H9 (cell line): ENCODE data around the gene RPL27A. TPM values are rescaled to one million over a fixed set of nuclear protein-coding genes. Genes with fewer than 3 reads are reported as not detected.

Source experiments
- DNase-seq: peaks from one replicate; pipeline ENCODE4 v3.0.0-alpha.2; 2017
- H2AFZ ChIP-seq: one replicate; pipeline ENCODE4 v1.6.1; 2013; ENCODE audit warnings: mild to moderate bottlenecking, low read length, control low read depth, moderate library complexity
- H2AK5ac ChIP-seq: 2 replicates; pipeline ENCODE4 v1.6.1; 2013; ENCODE audit warnings: low read length, control low read depth, mixed read lengths; ENCODE audit not compliant: insufficient read length
- H2BK120ac ChIP-seq: one replicate; pipeline ENCODE4 v1.6.1; 2013; ENCODE audit warnings: low read depth, mild to moderate bottlenecking, low read length, control low read depth, inconsistent platforms; ENCODE audit not compliant: poor library complexity, severe bottlenecking
- H2BK12ac ChIP-seq: 2 replicates; pipeline ENCODE4 v1.6.1; 2013; ENCODE audit warnings: low read length, control low read depth, mixed read lengths, low read depth; ENCODE audit not compliant: insufficient read length
- H2BK15ac ChIP-seq: 2 replicates; pipeline ENCODE4 v1.6.1; 2013; ENCODE audit warnings: low read depth, low read length, control low read depth
- H2BK20ac ChIP-seq: one replicate; pipeline ENCODE4 v1.6.1; 2013; ENCODE audit warnings: low read depth, mild to moderate bottlenecking, low read length, control low read depth, inconsistent platforms; ENCODE audit not compliant: poor library complexity, severe bottlenecking
- H2BK5ac ChIP-seq: 2 replicates; pipeline ENCODE4 v1.6.1; 2013; ENCODE audit warnings: low read length, control low read depth, mixed read lengths; ENCODE audit not compliant: insufficient read length
- H3K14ac ChIP-seq: 2 replicates; pipeline ENCODE4 v1.6.1; 2013; ENCODE audit warnings: low read length, control low read depth; ENCODE audit not compliant: insufficient read depth
- H3K18ac ChIP-seq: 2 replicates; pipeline ENCODE4 v1.6.1; 2013; ENCODE audit warnings: low read depth, mild to moderate bottlenecking, mixed read lengths, low read length, control low read depth; ENCODE audit not compliant: insufficient read length
- H3K23ac ChIP-seq: 2 replicates; pipeline ENCODE4 v1.6.1; 2013; ENCODE audit warnings: low read length, control low read depth, mixed read lengths, low read depth; ENCODE audit not compliant: insufficient read length
- H3K23me2 ChIP-seq: 2 replicates; pipeline ENCODE4 v1.6.1; 2013; ENCODE audit warnings: low read depth, mild to moderate bottlenecking, mixed read lengths, low read length, control low read depth; ENCODE audit not compliant: insufficient read length, poor library complexity, severe bottlenecking
- H3K27ac ChIP-seq: 2 replicates; pipeline ENCODE4 v1.5.1; 2013; ENCODE audit warnings: low read length, control low read depth, mixed read lengths, low read depth; ENCODE audit not compliant: insufficient read length
- H3K27me3 ChIP-seq: 2 replicates; pipeline ENCODE4 v1.6.1; 2013; ENCODE audit warnings: low read length, control low read depth, inconsistent platforms; ENCODE audit not compliant: insufficient read depth
- H3K4ac ChIP-seq: 2 replicates; pipeline ENCODE4 v1.6.1; 2013; ENCODE audit warnings: low read depth, mild to moderate bottlenecking, control low read depth, inconsistent platforms, low read length, moderate library complexity
- H3K4me1 ChIP-seq: 2 replicates; pipeline ENCODE4 v1.6.1; 2013; ENCODE audit warnings: low read length, control low read depth, inconsistent platforms; ENCODE audit not compliant: insufficient read depth
- H3K4me2 ChIP-seq: 2 replicates; pipeline ENCODE4 v1.6.1; 2013; ENCODE audit warnings: low read length, control low read depth, mixed read lengths; ENCODE audit not compliant: insufficient read length, insufficient read depth
- H3K56ac ChIP-seq: 2 replicates; pipeline ENCODE4 v1.6.1; 2013; ENCODE audit warnings: low read depth, mild to moderate bottlenecking, mixed read lengths, low read length, control low read depth; ENCODE audit not compliant: insufficient read length
- H3K79me1 ChIP-seq: 2 replicates; pipeline ENCODE4 v1.6.1; 2013; ENCODE audit warnings: low read depth, mild to moderate bottlenecking, moderate library complexity, low read length, control low read depth, inconsistent platforms; ENCODE audit not compliant: insufficient read depth, poor library complexity, severe bottlenecking
- H3K79me2 ChIP-seq: 2 replicates; pipeline ENCODE4 v1.6.1; 2013; ENCODE audit warnings: low read length, control low read depth, inconsistent platforms; ENCODE audit not compliant: insufficient read depth
- H3K9ac ChIP-seq: 2 replicates; pipeline ENCODE4 v1.6.1; 2013; ENCODE audit warnings: low read length, control low read depth, mixed read lengths; ENCODE audit not compliant: insufficient read length; ENCODE audit errors: extremely low read depth
- H3K9me3 ChIP-seq: one replicate; pipeline ENCODE4 v1.6.1; 2013; ENCODE audit warnings: low read depth, low read length, inconsistent platforms; ENCODE audit not compliant: control insufficient read depth
- H3T11ph ChIP-seq: one replicate; pipeline ENCODE4 v1.6.1; 2013; ENCODE audit warnings: mild to moderate bottlenecking, low read length, control low read depth, inconsistent platforms
- H4K20me1 ChIP-seq: one replicate; pipeline ENCODE4 v1.6.1; 2013; ENCODE audit not compliant: control insufficient read depth, insufficient read length, insufficient read depth
- H4K5ac ChIP-seq: 2 replicates; pipeline ENCODE4 v1.6.1; 2013; ENCODE audit warnings: low read depth, mild to moderate bottlenecking, mixed read lengths, low read length, control low read depth; ENCODE audit not compliant: insufficient read length
- H4K8ac ChIP-seq: replicated peaks from 2 replicates; pipeline ENCODE4 v1.6.1; 2013; ENCODE audit warnings: low read length, control low read depth, mixed read lengths, low read depth; ENCODE audit not compliant: insufficient read length
- H4K91ac ChIP-seq: 2 replicates; pipeline ENCODE4 v1.6.1; 2013; ENCODE audit warnings: low read depth, mild to moderate bottlenecking, moderate library complexity, mixed read lengths, low read length, control low read depth; ENCODE audit not compliant: insufficient read length
- H3K27ac Mint-ChIP-seq, 3 experiments: 2 replicates in 2 of 3; 3 replicates in 1 of 3; pipeline ENCODE4 v1.8.0; 2020 to 2021; ENCODE audit warnings: mixed read lengths in 3 of 3, mild to moderate bottlenecking in 1 of 3, moderate library complexity in 1 of 3
- H3K27me3 Mint-ChIP-seq: 2 replicates; pipeline ENCODE4 v1.8.0; 2021; ENCODE audit warnings: low read depth, mild to moderate bottlenecking, moderate library complexity, mixed read lengths
- H3K36me3 Mint-ChIP-seq, 3 experiments: 2 replicates in 2 of 3; 3 replicates in 1 of 3; pipeline ENCODE4 v1.8.0; 2020 to 2021; ENCODE audit warnings: low read depth in 3 of 3, mixed read lengths in 3 of 3; ENCODE audit not compliant: insufficient read depth in 1 of 3
- H3K4me1 Mint-ChIP-seq, 2 experiments: 2 replicates each; pipeline ENCODE4 v1.8.0; 2020; ENCODE audit warnings: mixed read lengths in 2 of 2
- H3K4me3 Mint-ChIP-seq, 2 experiments: 2 replicates in 1 of 2; 3 replicates in 1 of 2; pipeline ENCODE4 v1.8.0; 2020 to 2021; ENCODE audit warnings: mild to moderate bottlenecking in 2 of 2, mixed read lengths in 2 of 2, moderate library complexity in 1 of 2
- H3K9me3 Mint-ChIP-seq, 2 experiments: 2 replicates in 1 of 2; 3 replicates in 1 of 2; pipeline ENCODE4 v1.8.0; 2020; ENCODE audit warnings: mild to moderate bottlenecking in 2 of 2, mixed read lengths in 2 of 2, moderate library complexity in 1 of 2
- CTCF ChIP-seq: fragments of 200-600 bp; sonication (generic); conservative IDR thresholded peaks from 3 replicates; pipeline ENCODE4 v1.8.0; 2021; ENCODE audit warnings: antibody characterized with exemption, mild to moderate bottlenecking
- WGBS: extraction: QIAGEN DNeasy Blood & Tissue Kit; methylation state at CpG from one replicate; pipeline ENCODE4 v1.1.7; 2013; ENCODE audit warnings: missing lambda C conversion rate, low lambda C conversion rate, mixed read lengths; ENCODE audit not compliant: insufficient read length; ENCODE audit errors: extremely low coverage; 5-methylcytosine and 5-hydroxymethylcytosine counted together
- total RNA-seq: library from RNA; stranded (reverse); gene quantifications from 2 replicates; pipeline ENCODE4 v1.2.1, GENCODE V29; 2021

The RPL27A gene
- total RNA-seq, 1 experiment from 2014 or later = 1,152 TPM

- no peak overlapping the region for H3T11ph ChIP-seq
- no peak overlapping the region for H4K91ac ChIP-seq
- H3K4ac ChIP-seq = no peak overlapping the region
- H3K23ac ChIP-seq = no peak overlapping the region
- H4K20me1 ChIP-seq = no peaks in the 10 kb centered on the region
- H2AFZ ChIP-seq = no peak overlapping the region
- H3K56ac ChIP-seq = no peak overlapping the region
- no peaks in the 10 kb centered on the region for H3K23me2 ChIP-seq
- no peak overlapping the region for H2BK20ac ChIP-seq
- H3K4me2 ChIP-seq = no peak overlapping the region
- TF ChIP-seq CTCF = no peak
- DNase-seq = no peak
- no peak overlapping the region for H3K9ac ChIP-seq
- H3K79me1 ChIP-seq = no peaks in the 10 kb centered on the region
- no peaks in the 10 kb centered on the region for H3K36me3 Mint-ChIP-seq
- no peak overlapping the region for H2BK12ac ChIP-seq
- no peaks in the 10 kb centered on the region for H3K79me2 ChIP-seq
- H2BK5ac ChIP-seq = no peak overlapping the region
- H3K27me3 Mint-ChIP-seq = no peaks in the 10 kb centered on the region
- peaks cover 2 to 6% of the 10 kb centered on the region in 2 experiments; a peak in 2 of 4 replicates for H3K4me1 Mint-ChIP-seq
- H2BK15ac ChIP-seq = no peak overlapping the region
- no peak overlapping the region for H4K5ac ChIP-seq
- no peak overlapping the region for H3K27ac Mint-ChIP-seq
- H4K8ac ChIP-seq = no peak overlapping the region
- H3K4me3 Mint-ChIP-seq = no peak overlapping the region
- no CpG with 5 or more reads among the region's 2 CpGs for WGBS
- no peaks in the 10 kb centered on the region for H3K9me3 ChIP-seq
- H3K14ac ChIP-seq = no peak overlapping the region
- H2AK5ac ChIP-seq = no peak overlapping the region
- no peak overlapping the region for H3K27ac ChIP-seq
- no peaks in the 10 kb centered on the region; the same call in 1 of the 2 replicates for H3K4me1 ChIP-seq
- no peak overlapping the region for H3K18ac ChIP-seq
- H3K27me3 ChIP-seq = no peaks in the 10 kb centered on the region
- no peaks in the 10 kb centered on the region for H3K9me3 Mint-ChIP-seq
- H2BK120ac ChIP-seq = no peak overlapping the region
These were observed 56.8 kb downstream of the RPL27A start for GRCh38 chr11:8739309-8739793.

Other genes starting within 250 kb of the RPL27A start
- gene STK33, start 88.6 kb upstream of the RPL27A start, total RNA-seq = 16.4 and 19.5 TPM in 2 replicates
- gene TRIM66, start 127 bp upstream of the RPL27A start, total RNA-seq = 2.0 and 2.1 TPM in 2 replicates
- gene AKIP1, start 228.4 kb downstream of the RPL27A start, total RNA-seq = 21.0 and 22.3 TPM in 2 replicates